Cardiac muscle cell (in vitro differentiated cells and primary cell): ENCODE measurements around the gene TSPAN3. TPM values are rescaled to one million over a fixed set of nuclear protein-coding genes. Genes with fewer than 3 reads are reported as not detected.

Source experiments
- DNase-seq, 2 donors: peaks; one replicate each; pipeline versions ENCODE4 v3.0.0 to v3.0.0-alpha.2; 2010 to 2017; ENCODE audit warnings: low read depth in 1 of 2, low spot score in 1 of 2
- H3K27ac ChIP-seq: fragments of 200-600 bp; sonication (generic); 2 replicates; pipeline ENCODE4 v1.5.1; 2016
- H3K27me3 ChIP-seq: fragments of 200-600 bp; sonication (generic); 2 replicates; pipeline ENCODE4 v1.6.0; 2016; ENCODE audit warnings: control low read depth
- H3K36me3 ChIP-seq: fragments of 200-600 bp; sonication (generic); 2 replicates; pipeline ENCODE4 v1.5.1; 2016; ENCODE audit warnings: control low read depth
- H3K4me1 ChIP-seq: fragments of 200-600 bp; sonication (generic); 2 replicates; pipeline ENCODE4 v1.8.1; 2017; ENCODE audit warnings: low read depth, mild to moderate bottlenecking, mixed run types
- H3K4me3 ChIP-seq: fragments of 200-600 bp; sonication (generic); 2 replicates; pipeline ENCODE4 v1.5.1; 2016; ENCODE audit warnings: mild to moderate bottlenecking
- H3K9me3 ChIP-seq: fragments of 200-600 bp; sonication (generic); 2 replicates; pipeline ENCODE4 v1.5.1; 2017; ENCODE audit warnings: low read depth, mild to moderate bottlenecking, control low read depth
- CTCF ChIP-seq: IDR thresholded peaks from 2 replicates; pipeline ENCODE4 v1.5.1; 2012; ENCODE audit warnings: low read depth, mild to moderate bottlenecking, low read length
- polyA plus RNA-seq: library from polyadenylated mRNA; unstranded; fragments of >200 nt; fragmentation: Nextera tagmentation; extraction: Ambion mirVana; gene quantifications from 2 replicates; pipeline ENCODE4 v1.2.1, GENCODE V29; 2016
- total RNA-seq: library from RNA; depleted of rRNA; stranded (reverse); fragments of >200 nt; gene quantifications from 2 replicates; pipeline ENCODE4 v1.2.3, GENCODE V29; 2016

The TSPAN3 gene
- total and polyA plus RNA-seq, 2 experiments from 2014 or later = 316 to 427 TPM

- no peak overlapping the region for H3K27ac ChIP-seq
- no peak for DNase-seq
- H3K9me3 ChIP-seq = no peaks in the 10 kb centered on the region
- H3K4me3 ChIP-seq = no peak overlapping the region
- H3K4me1 ChIP-seq = no peaks in the 10 kb centered on the region
- TF ChIP-seq CTCF = no peak
- no peaks in the 10 kb centered on the region for H3K27me3 ChIP-seq
- no peaks in the 10 kb centered on the region for H3K36me3 ChIP-seq
Measured at GRCh38 chr15:77029166-77030047, 41.5 kb downstream of the TSPAN3 start.

GRCh38 chr15:77028451-77029165 lies 42.3 kb downstream of the TSPAN3 start:
- no peak for TF ChIP-seq CTCF
- H3K36me3 ChIP-seq = no peaks in the 10 kb centered on the region
- no peaks in the 10 kb centered on the region for H3K9me3 ChIP-seq
- DNase-seq = no peak
- no peak overlapping the region for H3K27ac ChIP-seq
- H3K4me3 ChIP-seq = peak overlapping the region; percentile 13
- H3K27me3 ChIP-seq = no peaks in the 10 kb centered on the region
- no peaks in the 10 kb centered on the region for H3K4me1 ChIP-seq

GRCh38 chr15:77027697-77028450 lies 43.0 kb downstream of the TSPAN3 start:
- no peaks in the 10 kb centered on the region for H3K27me3 ChIP-seq
- peak; percentile 37 to 40 for DNase-seq
- no peaks in the 10 kb centered on the region for H3K9me3 ChIP-seq
- TF ChIP-seq CTCF = no peak
- no peaks in the 10 kb centered on the region for H3K4me1 ChIP-seq
- no peaks in the 10 kb centered on the region for H3K36me3 ChIP-seq
- no peak overlapping the region for H3K27ac ChIP-seq
- H3K4me3 ChIP-seq = peak overlapping the region; percentile 13

- no peak overlapping the region for H3K4me3 ChIP-seq
- H3K36me3 ChIP-seq = no peaks in the 10 kb centered on the region
- H3K9me3 ChIP-seq = no peaks in the 10 kb centered on the region
- H3K4me1 ChIP-seq = no peaks in the 10 kb centered on the region
- no peak for TF ChIP-seq CTCF
- no peak for DNase-seq
- H3K27me3 ChIP-seq = no peaks in the 10 kb centered on the region
- H3K27ac ChIP-seq = no peak overlapping the region
Measured at GRCh38 chr15:77027111-77027696, 43.7 kb downstream of the TSPAN3 start.

GRCh38 chr15:77026501-77027110 lies 44.3 kb downstream of the TSPAN3 start:
- no peak for TF ChIP-seq CTCF
- H3K36me3 ChIP-seq = no peaks in the 10 kb centered on the region
- no peak overlapping the region for H3K27ac ChIP-seq
- no peaks in the 10 kb centered on the region for H3K4me1 ChIP-seq
- H3K4me3 ChIP-seq = no peak overlapping the region
- H3K9me3 ChIP-seq = no peaks in the 10 kb centered on the region
- peak in 1 of 2 donors; percentile 44 for DNase-seq
- no peaks in the 10 kb centered on the region for H3K27me3 ChIP-seq
